ENCODE results near the gene DOK6.

The DOK6 gene

GRCh38 chr18:69388222-69388621, 12.5 kb upstream of the DOK6 start:
- Histone ChIP-seq H2AK5ac (ENCODE audit: low read length) (no peak overlapping the region), H3K79me1 (ENCODE audit: low read length) (no peaks in the 10 kb centered on the region), H3K4me1 (ENCODE audit: control insufficient read depth in 1 of 2, insufficient read depth in 2 of 2, low read length in 2 of 2) (no peaks in the 10 kb centered on the region), H3K36me3 (ENCODE audit: control insufficient read depth in 1 of 2, insufficient read depth in 2 of 2, low read length in 2 of 2) (no peaks in the 10 kb centered on the region), H3K4me2 (ENCODE audit: low read length) (no peak overlapping the region), H4K91ac (ENCODE audit: low read depth, low read length) (no peak overlapping the region), H3K9me3 (ENCODE audit: insufficient read depth, low read depth, low read length) (no peaks in the 10 kb centered on the region), H3K9ac (ENCODE audit: low read length) (no peak overlapping the region), H2BK5ac (ENCODE audit: low read depth, low read length, poor library complexity) (no peak overlapping the region), H2BK120ac (ENCODE audit: insufficient read depth, low read length, poor library complexity) (no peak overlapping the region), H3K18ac (ENCODE audit: low read length) (no peak overlapping the region), H3K4me3 (ENCODE audit: low read depth, low read length) (no peak overlapping the region), H3K27ac (ENCODE audit: low read depth, low read length) (no peak overlapping the region), H3K79me2 (ENCODE audit: control insufficient read depth, insufficient read depth, low read length, poor library complexity) (no peaks in the 10 kb centered on the region), H4K8ac (ENCODE audit: low read depth, low read length) (no peak overlapping the region), H3K23ac (ENCODE audit: low read length) (no peak overlapping the region), H3K4ac (ENCODE audit: low read depth, low read length) (no peak overlapping the region), H3K27me3 (ENCODE audit: insufficient read depth, low read length) (no peaks in the 10 kb centered on the region), H2BK12ac (ENCODE audit: low read length) (no peak overlapping the region), H4K12ac (ENCODE audit: low read depth, low read length) (no peak overlapping the region), H3K14ac (ENCODE audit: low read length) (no peak overlapping the region), H2AFZ (ENCODE audit: insufficient read depth, low read length, poor library complexity) (no peak overlapping the region)
- WGBS (ENCODE audit: extremely low coverage, insufficient coverage, insufficient read length): no CpG with 5 or more reads among the region's 1 CpG
- no peak for DNase-seq

DNA sequence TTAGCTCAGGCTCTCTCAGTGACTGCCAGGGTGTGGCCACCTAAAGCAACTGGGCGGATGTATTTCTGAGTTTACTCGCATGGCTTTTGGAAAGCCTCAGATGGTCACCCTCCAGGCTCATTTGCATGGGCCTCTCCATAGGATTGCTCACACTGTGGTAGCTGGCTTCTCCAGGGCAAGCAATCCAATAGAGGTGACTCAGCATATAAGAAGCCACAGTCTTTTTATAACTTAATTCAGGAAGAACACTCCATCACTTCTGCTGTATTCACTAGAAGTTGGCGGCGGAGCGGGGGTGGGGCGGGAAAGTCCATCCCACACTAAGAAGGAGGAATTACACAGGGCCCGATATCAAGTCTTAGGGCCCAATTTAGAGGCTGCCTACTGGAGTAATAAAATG, 3.6 kb upstream of the DOK6 start:
- Histone ChIP-seq H4K12ac (ENCODE audit: low read depth, low read length) (no peak overlapping the region), H3K9me3 (ENCODE audit: insufficient read depth, low read depth, low read length) (peaks cover 3% of the 10 kb centered on the region), H3K9ac (ENCODE audit: low read length) (no peak overlapping the region), H3K4me2 (ENCODE audit: low read length) (no peak overlapping the region), H3K79me2 (ENCODE audit: control insufficient read depth, insufficient read depth, low read length, poor library complexity) (peaks cover 2% of the 10 kb centered on the region), H2BK5ac (ENCODE audit: low read depth, low read length, poor library complexity) (no peak overlapping the region), H3K27ac (ENCODE audit: low read depth, low read length) (no peak overlapping the region), H3K79me1 (ENCODE audit: low read length) (peaks cover 4% of the 10 kb centered on the region), H3K18ac (ENCODE audit: low read length) (no peak overlapping the region), H3K4ac (ENCODE audit: low read depth, low read length) (no peak overlapping the region), H2BK12ac (ENCODE audit: low read length) (no peak overlapping the region), H3K23ac (ENCODE audit: low read length) (no peak overlapping the region), H2AK5ac (ENCODE audit: low read length) (no peak overlapping the region), H3K4me3 (ENCODE audit: low read depth, low read length) (no peak overlapping the region), H3K4me1 (ENCODE audit: control insufficient read depth in 1 of 2, insufficient read depth in 2 of 2, low read length in 2 of 2) (peaks cover 3 to 9% of the 10 kb centered on the region in 2 experiments), H3K14ac (ENCODE audit: low read length) (no peak overlapping the region), H4K91ac (ENCODE audit: low read depth, low read length) (no peak overlapping the region), H3K36me3 (ENCODE audit: control insufficient read depth in 1 of 2, insufficient read depth in 2 of 2, low read length in 2 of 2) (no peaks in the 10 kb centered on the region), H4K8ac (ENCODE audit: low read depth, low read length) (no peak overlapping the region), H3K27me3 (ENCODE audit: insufficient read depth, low read length) (peaks cover 7% of the 10 kb centered on the region), H2BK120ac (ENCODE audit: insufficient read depth, low read length, poor library complexity) (no peak overlapping the region), H2AFZ (ENCODE audit: insufficient read depth, low read length, poor library complexity) (no peak overlapping the region)
- WGBS (ENCODE audit: extremely low coverage, insufficient coverage, insufficient read length): no CpG with 5 or more reads among the region's 7 CpGs
- DNase-seq: no peak

DNA sequence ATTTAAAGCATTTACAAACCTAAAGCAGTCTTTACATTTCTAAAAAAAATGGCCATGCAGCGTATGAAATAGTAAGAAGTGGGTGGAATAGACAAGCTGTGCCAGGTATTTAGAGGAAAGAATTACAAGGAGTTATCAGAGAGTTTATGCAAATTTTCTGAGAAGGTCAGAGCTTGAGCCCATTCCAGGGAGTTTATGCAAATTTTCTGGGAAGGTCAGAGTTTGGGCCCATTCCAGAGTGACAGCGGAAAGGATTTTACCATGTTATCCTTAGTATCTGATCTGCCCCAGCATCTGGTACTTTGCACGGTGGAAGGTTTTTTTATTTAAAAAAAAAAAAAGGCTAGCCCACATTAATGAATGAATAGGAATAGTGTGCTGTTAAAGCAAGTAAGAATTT, 1.4 kb upstream of the DOK6 start:
- Histone ChIP-seq H3K36me3 (ENCODE audit: control insufficient read depth in 1 of 2, insufficient read depth in 2 of 2, low read length in 2 of 2) (no peaks in the 10 kb centered on the region), H3K27ac (ENCODE audit: low read depth, low read length) (no peak overlapping the region), H3K4ac (ENCODE audit: low read depth, low read length) (no peak overlapping the region), H2AK5ac (ENCODE audit: low read length) (no peak overlapping the region), H2AFZ (ENCODE audit: insufficient read depth, low read length, poor library complexity) (no peak overlapping the region), H3K4me1 (ENCODE audit: control insufficient read depth in 1 of 2, insufficient read depth in 2 of 2, low read length in 2 of 2) (peaks cover 7 to 15% of the 10 kb centered on the region in 2 experiments), H4K91ac (ENCODE audit: low read depth, low read length) (no peak overlapping the region), H3K79me2 (ENCODE audit: control insufficient read depth, insufficient read depth, low read length, poor library complexity) (peaks cover 2% of the 10 kb centered on the region), H3K27me3 (ENCODE audit: insufficient read depth, low read length) (peaks cover 11% of the 10 kb centered on the region), H2BK120ac (ENCODE audit: insufficient read depth, low read length, poor library complexity) (no peak overlapping the region), H3K4me3 (ENCODE audit: low read depth, low read length) (no peak overlapping the region), H3K4me2 (ENCODE audit: low read length) (no peak overlapping the region), H3K18ac (ENCODE audit: low read length) (no peak overlapping the region), H4K12ac (ENCODE audit: low read depth, low read length) (no peak overlapping the region), H2BK5ac (ENCODE audit: low read depth, low read length, poor library complexity) (no peak overlapping the region), H3K14ac (ENCODE audit: low read length) (no peak overlapping the region), H3K9ac (ENCODE audit: low read length) (no peak overlapping the region), H3K23ac (ENCODE audit: low read length) (no peak overlapping the region), H3K79me1 (ENCODE audit: low read length) (peaks cover 4% of the 10 kb centered on the region), H2BK12ac (ENCODE audit: low read length) (no peak overlapping the region), H4K8ac (ENCODE audit: low read depth, low read length) (no peak overlapping the region), H3K9me3 (ENCODE audit: insufficient read depth, low read depth, low read length) (peaks cover 3% of the 10 kb centered on the region)
- WGBS (ENCODE audit: extremely low coverage, insufficient coverage, insufficient read length): no CpG with 5 or more reads among the region's 3 CpGs
- no peak for DNase-seq

- no peak overlapping the region for H3K18ac ChIP-seq (ENCODE audit: low read length)
- no peak overlapping the region for H2BK120ac ChIP-seq (ENCODE audit: insufficient read depth, low read length, poor library complexity)
- H3K4ac ChIP-seq (ENCODE audit: low read depth, low read length): no peak overlapping the region
- no peak overlapping the region for H4K12ac ChIP-seq (ENCODE audit: low read depth, low read length)
- no peak overlapping the region for H2AK5ac ChIP-seq (ENCODE audit: low read length)
- no peak overlapping the region for H3K27ac ChIP-seq (ENCODE audit: low read depth, low read length)
- H2BK5ac ChIP-seq (ENCODE audit: low read depth, low read length, poor library complexity): no peak overlapping the region
- no peak overlapping the region for H2BK12ac ChIP-seq (ENCODE audit: low read length)
- H4K8ac ChIP-seq (ENCODE audit: low read depth, low read length): no peak overlapping the region
- H3K9ac ChIP-seq (ENCODE audit: low read length): no peak overlapping the region
- H3K14ac ChIP-seq (ENCODE audit: low read length): peak overlapping the region; percentile 22
- peaks cover 7 to 15% of the 10 kb centered on the region in 2 experiments for H3K4me1 ChIP-seq (ENCODE audit: control insufficient read depth in 1 of 2, insufficient read depth in 2 of 2, low read length in 2 of 2)
- WGBS (ENCODE audit: extremely low coverage, insufficient coverage, insufficient read length): no CpG with 5 or more reads among the region's 47 CpGs
- peak overlapping the region; percentile 100 for H3K4me2 ChIP-seq (ENCODE audit: low read length)
- DNase-seq: no peak
- H3K27me3 ChIP-seq (ENCODE audit: insufficient read depth, low read length): peaks cover 11% of the 10 kb centered on the region
- H3K23ac ChIP-seq (ENCODE audit: low read length): no peak overlapping the region
- H3K9me3 ChIP-seq (ENCODE audit: insufficient read depth, low read depth, low read length): peaks cover 3% of the 10 kb centered on the region
- no peaks in the 10 kb centered on the region for H3K36me3 ChIP-seq (ENCODE audit: control insufficient read depth in 1 of 2, insufficient read depth in 2 of 2, low read length in 2 of 2)
- H2AFZ ChIP-seq (ENCODE audit: insufficient read depth, low read length, poor library complexity): peak overlapping the region; percentile 37
- peak overlapping the region; percentile 20 for H4K91ac ChIP-seq (ENCODE audit: low read depth, low read length)
- H3K79me2 ChIP-seq (ENCODE audit: control insufficient read depth, insufficient read depth, low read length, poor library complexity): peaks cover 2% of the 10 kb centered on the region
- peaks cover 4% of the 10 kb centered on the region for H3K79me1 ChIP-seq (ENCODE audit: low read length)
- peak overlapping the region; percentile 76 for H3K4me3 ChIP-seq (ENCODE audit: low read depth, low read length)
These were observed 213 bp downstream of the DOK6 start for GRCh38 chr18:69400976-69401225.
